NCI-H1436 (cell line): ENCODE results near the gene TRIM33.
"Not testable (repeated sequence)": the region's sequence is repeated elsewhere in the genome, so short reads cannot be mapped to it uniquely, and the experiment has no call there.

ENCODE experiments used
- DNase-seq: peaks from one replicate; lab custom pipeline; 2025; lab: John Stamatoyannopoulos, UW

Gene TRIM33

DNA sequence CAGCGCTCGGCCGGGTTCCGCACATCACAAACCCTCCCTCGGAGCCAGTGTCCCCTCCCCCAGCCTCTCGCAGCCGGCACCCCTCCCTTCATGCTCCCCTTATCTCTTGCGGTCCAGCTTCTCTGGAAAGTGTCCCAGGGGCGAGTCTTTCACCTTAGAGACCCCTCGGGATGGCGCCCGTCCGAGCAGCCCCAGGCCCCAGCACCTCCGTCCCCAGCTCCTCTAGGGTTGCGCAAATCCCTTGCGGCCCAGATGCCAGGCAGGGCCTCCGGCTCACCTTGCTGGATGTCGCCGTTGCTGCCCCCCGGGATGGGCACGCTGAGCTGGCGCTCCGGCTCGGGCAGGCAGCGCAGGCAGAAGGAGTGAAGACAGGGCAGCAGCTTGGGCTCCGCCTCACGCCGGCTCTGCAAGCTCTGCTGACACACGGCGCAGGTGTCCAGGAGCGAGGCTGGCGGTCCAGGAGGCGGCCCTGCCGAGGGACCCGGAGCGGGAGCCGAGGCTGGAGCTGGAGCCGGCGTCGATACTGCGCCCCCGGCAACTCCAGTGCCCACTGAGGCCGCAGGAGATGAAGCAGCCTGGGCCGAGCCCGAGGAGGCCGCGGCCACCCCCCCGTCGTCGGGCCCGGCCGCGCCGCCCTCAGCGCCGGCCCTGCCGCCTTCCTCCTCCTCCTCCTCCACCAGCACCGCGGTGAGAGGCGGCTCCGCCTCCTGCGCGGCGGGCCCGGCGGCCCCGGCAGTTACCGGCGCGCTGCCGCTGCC lies 550 bp downstream of the TRIM33 start:
- DNase-seq: no peak

DNA sequence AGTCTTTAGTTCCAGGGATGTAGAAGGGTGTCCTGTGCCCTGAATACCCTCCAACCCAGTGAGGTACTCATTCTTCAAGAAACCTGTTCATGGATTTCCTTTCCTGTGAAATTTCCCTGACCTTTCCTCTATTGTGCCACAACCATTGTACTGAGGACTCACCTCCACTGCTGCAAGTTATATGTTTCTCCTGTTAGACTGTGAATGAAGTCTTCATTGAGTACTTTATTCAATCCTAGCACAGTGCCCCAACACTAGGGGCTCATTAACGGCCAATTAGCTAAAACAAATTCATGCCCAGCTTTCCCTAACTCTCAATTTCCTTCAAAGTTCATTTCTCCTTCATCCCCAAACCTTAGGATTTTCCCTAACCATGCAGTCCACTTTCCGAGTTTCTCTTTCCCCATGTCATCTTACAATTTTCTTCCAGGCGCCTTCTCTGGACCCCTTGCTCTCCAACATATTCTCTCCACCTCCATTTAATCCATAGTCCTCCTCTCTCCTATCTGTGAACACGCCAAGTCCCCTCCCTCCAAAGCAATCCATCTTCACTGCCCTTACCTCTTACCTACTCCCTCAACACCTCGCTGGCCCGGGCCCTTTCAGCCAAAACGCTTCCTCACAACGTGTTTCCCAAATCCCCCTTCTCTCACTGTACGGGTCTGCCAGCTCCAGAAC lies 1.3 kb downstream of the TRIM33 start:
- DNase-seq: no peak

DNA sequence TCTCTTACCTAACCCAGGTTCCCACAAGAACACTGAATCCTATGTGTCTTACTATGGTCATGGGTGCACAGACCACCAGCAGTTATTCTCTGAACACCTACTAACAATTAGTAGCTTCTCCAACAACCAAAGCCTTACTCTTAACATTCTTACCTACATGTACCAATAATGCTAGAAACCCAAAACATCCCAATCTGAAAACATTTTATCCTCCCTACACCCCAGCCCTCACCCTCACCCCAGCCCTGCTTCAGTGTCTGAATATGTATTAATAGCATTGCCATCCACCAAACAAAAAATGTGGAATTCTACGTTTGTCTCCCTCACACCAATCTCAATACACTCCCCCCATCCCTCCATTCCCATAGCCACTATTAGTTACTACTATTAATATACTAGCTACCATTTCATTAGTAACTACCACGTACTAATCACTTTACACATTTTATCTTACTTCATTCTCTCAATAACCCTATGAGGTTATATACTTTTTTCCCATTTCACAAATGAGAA lies 2.6 kb downstream of the TRIM33 start:
- DNase-seq: no peak

DNA sequence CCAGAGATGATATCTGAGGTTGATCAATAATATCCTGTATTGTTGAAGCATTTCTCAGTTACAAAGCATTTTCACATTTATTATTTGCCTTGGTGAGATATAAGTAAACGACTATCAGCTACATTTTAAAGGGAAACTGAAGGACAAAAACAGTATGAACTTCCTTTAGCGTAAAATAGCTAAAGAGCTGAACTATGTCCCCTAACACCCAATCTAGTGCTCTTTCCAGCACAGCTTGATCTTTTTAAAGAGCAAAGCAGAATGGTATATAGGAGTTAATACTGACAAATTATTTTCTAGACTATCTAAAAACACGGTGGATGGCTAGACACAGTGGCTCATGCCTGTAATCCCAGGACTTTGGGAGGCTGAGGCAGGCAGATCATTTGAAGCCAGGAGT lies 3.5 kb downstream of the TRIM33 start:
- no peak for DNase-seq

DNA sequence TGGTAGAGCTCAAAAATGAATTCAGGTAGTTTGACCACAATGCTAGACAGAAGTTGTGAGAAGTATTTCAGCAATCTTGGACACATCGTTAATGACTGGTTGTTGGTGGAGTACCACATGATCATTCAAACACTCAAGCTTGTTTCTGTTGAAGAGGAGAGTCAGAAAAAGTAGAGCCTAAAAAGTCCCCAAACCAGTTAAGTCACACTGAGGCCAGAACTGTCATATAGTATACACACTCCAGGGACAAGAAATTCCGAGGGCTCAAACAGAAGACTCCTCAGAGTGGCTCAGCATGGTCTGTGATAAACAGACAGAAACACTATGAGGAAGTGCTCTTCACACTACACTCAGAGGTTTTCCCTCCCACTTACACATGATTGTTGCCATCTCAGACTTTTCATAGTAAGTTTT lies 5.8 kb downstream of the TRIM33 start:
- DNase-seq: no peak

DNA sequence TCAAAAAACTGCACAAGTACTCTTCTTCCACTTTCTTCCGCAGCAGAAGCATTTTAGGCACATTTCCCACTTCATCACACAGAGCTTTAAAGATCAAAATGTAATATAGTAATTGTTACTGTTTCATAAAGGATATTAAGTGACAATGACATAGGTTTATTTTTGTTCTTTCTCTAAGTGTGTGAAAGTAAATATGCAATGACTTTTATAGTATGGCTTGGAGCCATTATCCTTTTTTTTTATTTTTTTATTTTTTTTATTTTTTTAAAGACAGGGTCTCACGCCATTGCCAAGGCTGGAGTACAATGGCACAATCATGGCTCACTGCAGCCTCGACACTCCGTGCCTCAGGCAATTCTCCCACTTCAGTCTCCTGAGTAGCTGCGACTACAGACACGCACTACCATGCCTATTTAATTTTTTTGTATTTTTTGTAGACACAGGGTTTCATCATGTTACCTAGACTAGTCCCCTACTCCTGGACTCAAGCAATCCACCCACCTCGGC lies 7.0 kb downstream of the TRIM33 start:
- DNase-seq: no peak

DNA sequence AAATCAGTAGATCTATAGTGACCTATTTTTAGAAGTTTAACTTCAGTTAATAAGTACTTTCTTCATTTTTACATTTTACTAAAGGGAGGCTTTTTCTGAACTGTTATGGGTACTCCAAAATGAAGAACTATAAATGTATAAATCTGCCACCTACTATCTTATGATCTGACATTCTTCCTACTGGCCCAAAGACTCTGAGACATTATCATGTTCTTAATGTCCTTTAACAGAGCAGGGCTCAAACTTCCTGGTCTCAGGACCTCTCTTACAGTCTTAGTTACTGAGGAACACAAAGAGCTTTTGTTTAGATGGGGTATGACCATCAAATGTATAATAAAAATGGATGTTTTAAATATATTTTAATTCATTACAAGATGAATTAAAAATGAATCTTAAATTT lies 8.9 kb downstream of the TRIM33 start:
- no peak for DNase-seq

DNA sequence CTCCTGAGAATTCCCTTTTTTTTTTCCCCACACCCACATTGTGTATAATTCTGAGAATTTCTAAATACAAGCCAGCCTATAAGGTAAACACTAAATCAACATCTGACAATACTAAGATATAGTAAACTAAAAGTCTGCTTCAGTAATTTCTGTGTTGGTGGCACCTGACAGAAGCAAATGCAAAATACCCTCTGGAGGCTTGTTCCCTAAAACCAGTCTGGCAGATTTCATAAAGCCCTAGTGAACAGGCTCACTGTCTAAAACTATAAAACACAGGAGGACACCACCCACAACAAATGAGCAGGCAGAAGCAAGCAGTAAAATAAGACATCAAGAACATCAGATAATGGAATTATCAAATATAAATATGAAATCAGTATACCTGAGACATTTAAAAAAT lies 11.5 kb downstream of the TRIM33 start:
- no peak for DNase-seq

DNA sequence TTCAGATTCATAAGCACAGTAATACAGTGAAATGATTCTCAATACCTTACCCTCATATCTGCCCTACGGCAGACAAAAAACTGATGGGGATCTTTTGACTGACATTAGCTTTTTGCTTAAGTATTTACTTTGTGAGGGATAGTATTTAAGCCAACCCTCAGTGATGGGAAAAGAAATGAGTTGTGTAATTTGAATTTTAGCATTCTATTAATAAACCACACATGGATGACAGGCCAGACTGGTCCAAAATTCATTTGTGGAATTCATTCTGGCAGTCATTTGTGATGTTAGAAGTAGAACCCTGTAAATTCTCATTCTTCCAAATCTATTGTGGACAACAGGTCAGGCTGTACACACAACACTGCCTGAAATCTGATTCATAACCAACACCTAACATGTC lies 14.9 kb downstream of the TRIM33 start:
- no peak for DNase-seq

DNA sequence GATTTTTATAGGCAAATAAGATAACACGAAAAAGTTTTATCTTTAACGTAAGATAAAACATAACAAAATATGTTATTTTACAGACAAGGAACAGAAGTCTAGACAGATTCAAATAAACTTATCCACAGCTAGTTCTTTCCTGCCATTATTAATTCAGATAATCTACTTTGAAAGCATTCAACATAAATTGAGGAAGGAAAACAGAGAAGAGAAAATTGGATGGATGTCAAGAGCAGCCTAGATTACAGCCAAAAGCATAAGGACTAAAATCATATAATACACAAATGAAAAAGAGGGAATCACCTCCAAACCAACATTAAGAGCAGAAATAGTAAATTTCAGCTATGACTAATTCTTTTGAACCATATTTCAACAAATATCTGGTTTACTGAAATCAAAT lies 15.5 kb downstream of the TRIM33 start:
- DNase-seq: no peak

DNA sequence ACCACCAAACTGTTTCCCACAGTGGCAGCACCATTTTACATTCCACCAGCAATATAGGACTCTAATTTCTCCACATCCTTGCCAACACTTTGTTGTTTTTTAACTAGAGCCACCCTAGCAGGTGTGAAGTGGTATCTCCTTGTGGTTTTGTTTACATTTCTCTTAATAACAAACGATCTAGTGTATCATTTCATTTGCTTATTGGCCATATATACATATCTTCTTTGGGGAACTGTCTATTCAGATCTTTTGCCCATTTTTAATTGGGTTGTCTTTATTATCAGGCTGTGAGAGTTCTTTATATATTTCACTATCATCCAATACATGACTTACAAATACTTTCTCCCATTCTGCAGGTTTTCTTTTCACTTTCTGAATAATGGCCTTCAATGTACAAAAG lies 18.0 kb downstream of the TRIM33 start:
- DNase-seq: no peak

DNA sequence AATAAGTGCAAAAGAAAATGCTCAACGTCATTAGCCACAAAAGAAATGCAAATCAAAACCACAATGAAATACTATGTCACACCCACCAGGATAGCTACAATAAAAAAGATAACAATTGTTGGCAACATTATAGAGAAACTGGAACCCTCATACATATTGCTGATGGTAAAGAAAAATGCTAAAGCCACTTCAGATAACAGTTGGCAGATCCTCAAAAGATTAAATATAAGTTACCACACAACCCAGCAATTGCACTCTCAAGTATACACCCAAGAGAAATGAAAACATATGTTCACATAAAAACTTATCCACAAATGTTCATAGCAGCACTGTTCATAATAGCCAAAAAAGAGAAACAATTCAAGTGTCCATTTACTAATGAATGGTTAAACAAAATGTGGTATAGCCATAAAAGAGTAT lies 20.7 kb downstream of the TRIM33 start:
- no peak for DNase-seq

DNA sequence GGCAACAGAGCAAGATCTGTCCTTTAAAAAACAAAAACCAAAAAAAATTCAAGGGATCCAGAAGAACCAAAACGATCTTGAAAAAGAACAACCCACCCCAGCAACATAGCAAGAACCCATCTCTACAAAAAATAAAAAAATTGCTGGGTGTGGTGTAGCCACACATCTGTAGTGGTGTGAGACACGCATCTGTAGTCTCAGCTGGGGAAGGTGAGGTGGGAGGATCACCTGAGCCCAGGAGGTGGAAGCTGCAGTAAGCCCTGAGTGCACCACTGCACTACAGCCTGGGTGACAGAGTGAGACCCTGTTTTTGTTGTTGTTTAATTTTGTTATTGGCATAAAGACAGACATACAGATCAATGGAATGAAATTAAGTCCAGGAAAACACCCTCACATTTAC lies 22.3 kb downstream of the TRIM33 start:
- no peak for DNase-seq

DNA sequence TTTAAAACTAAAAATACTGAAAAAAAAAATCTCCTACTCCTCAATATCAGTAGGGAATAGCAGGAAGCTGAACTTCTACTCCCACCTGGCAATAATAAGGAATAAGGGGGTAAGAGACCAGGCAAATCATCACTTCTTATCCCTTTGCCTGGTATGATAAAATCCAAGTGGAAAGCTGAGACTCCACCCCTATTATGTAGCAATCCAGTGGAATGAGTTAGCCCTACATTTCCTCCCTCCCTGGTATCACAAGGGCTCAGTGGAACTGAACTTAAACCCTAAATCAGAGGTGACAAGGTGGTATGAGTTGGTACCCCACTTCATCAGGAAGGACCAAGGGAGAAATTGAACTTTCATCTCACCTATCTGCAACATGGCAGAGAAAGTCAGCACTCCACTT lies 25.7 kb downstream of the TRIM33 start:
- no peak for DNase-seq

DNA sequence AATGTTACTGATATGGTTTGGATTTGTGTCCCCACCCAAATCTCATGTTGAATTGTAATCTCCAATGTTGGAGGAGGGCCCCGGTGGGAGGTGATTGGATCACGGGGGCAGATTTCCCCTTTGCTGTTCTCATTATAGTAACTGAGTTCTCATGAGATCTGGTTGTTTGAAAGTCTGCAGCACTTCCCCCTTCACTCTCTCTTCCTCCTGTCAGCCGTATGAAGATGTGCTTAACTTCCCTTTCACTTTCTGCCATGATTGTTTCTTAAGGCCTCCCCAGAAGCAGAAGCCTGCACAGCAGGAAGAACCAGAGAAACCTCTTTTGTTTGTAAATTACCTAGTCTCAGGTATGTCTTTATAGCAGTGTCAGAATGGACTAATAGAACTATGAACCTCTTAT lies 28.4 kb downstream of the TRIM33 start:
- no peak for DNase-seq

DNA sequence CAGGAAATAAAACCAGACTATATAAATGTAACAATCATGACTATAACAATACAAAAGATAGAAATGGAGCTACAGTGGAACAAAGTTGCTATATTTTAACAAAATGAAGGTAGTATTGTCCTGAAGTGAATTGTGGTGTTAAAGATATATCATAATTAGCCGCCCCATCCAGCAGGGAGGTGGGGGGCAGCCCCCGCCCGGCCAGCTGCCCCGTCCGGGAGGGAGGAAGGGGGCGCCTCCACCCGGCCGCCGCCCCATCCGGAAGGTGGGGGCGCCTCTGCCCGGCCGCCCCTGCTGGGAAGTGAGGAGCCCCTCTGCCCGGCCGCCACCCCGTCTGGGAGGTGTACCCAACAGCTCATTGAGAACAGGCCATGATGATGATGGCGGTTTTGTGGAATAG lies 31.4 kb downstream of the TRIM33 start:
- DNase-seq: not testable (repeated sequence)

DNA sequence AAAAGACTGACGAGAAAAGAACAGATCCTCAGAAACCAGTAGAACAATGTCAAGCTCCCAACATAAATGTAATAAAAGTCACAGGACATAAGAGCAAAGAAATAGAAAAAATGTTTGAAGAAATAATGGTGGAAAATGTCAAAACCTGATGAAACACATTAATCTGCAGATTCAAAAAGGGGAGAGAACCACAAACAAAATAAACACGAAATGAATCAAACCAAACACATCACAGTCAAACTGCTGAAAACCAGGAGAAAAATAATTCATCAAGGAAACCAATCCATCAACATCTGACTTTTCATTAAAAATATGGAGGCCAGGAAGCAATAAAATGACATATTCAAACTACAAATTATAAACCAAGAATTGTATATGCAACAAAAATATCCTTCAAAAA lies 31.9 kb downstream of the TRIM33 start:
- DNase-seq: no peak

DNA sequence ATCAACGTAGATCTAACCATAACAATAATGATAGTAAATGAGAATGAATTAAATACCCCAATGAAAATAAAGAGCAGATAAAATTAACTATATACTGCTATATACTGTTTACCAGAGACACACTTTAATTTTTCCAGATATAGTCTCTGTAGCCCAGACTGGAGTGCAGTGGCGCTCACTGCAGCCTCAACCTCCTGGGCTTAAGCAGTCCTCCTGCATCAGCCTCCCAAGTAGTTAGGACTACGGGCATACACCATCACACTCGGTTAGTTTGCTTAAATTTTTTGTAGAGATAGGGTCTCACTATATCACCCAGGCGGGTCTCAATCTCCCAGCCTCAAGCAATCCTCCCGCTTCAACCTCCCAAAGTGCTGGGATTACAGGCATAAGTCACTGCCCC lies 37.2 kb downstream of the TRIM33 start:
- no peak for DNase-seq

DNA sequence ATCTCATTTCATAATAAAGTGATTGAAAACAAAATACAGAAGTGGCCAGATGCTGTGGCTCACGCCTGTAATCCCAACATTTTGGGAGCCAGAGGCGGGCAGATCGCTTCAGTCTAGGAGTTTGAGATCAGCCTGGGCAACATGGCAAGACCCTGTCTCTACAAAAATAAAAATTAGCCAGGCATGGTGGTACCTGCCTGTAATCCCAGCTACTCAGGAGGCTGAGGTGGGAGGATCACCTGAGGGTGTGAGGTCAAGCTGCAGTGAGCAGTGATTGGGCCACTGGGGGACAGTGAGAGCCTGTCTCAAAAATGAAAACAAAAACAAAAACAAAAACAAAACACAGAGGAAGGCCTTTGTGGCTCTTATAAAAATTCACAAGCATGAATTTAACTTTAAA lies 38.6 kb downstream of the TRIM33 start:
- DNase-seq: no peak

DNA sequence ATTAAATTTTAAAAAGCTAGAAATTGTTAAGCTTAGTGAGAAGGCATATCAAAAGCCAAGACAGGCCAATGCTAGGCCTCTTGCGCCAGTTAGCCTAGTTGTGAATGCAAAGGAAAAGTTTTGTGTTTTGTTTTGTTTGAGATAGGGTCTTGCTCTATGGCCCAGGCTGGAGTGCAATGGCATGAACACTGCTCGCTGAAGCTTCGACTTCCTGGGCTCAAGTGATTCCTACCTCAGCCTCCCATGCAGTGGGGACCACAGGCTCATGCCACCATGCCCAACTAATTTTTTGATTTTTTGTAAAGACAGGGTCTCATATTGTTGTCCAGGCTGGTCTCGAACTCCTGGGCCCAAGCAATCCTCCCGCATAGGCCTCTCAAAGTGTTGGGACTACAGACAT lies 40.3 kb downstream of the TRIM33 start:
- no peak for DNase-seq

DNA sequence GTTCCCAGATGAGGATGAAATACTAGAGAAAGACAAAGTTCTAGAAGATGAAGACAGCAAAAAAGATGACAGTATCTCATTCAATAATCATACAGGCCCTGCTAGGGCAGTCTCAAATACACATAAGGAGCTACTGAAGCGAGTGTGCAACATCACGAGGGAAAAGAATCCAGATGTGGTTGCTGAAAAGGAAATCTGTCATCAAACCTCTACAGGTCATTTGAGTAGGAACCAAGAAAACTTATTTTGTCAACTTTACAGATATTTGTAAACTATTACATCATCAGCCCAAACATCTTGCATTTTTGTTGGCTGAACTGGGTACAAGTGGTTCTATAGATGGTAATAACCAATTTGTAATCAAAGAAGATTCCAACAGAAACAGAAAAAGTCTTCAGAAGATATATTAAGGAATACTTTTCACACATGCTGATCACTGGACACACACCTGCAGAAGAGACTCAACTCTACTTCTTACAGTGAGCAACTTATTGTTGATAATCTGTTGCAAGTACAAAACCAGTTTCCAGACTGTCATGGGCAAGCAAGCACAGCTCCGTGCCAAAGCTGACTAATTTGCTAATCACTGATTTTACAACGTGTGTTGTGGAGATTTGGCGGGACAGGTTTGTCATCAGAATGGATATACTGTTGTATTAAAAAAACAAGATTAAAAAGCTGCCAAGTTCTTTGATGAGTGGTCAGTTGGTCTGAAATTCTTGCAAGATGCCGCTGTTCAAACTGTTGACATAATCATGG lies 42.1 kb downstream of the TRIM33 start:
- DNase-seq: no peak

DNA sequence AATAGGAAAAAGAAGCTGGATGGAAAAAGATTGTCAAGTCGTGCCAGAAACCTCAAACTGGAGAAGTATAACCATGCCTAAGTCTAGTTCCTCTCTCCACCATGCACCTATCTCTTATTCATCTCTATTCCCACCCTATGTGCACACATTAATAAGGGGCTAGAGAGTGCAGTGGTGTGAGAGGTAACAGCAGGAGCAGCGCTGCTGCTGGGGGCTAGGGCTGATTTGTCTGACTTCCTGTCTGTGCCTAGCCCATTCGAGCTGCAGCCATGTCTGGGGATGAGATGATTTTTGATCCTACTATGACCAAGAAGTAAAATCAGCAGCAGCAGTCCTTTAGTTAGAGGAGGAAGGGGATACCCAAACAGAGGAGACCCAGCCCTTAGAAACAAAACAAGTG lies 43.0 kb downstream of the TRIM33 start:
- DNase-seq: no peak

DNA sequence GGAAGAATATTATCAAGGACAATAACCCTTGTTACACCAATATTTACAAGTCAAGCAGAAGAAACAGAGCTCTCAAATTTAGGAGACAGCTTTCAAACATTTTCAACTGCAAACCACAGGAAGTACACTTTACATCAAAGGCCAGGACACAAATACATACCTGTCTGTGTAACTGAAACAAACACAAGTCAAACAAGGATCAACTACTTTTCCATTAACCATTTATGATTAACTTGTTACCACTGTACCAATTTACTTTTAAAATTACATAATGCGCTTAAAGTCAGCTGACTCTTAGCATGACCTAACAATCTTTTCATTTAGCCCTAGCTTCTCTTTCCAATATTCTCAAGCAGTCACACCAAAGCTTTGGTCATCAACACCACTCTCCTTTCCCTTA lies 43.5 kb downstream of the TRIM33 start:
- no peak for DNase-seq
